Lower leg skin (tissue), 4 donors: ENCODE results near the gene SYNGR4. TPM values are rescaled to one million over a fixed set of nuclear protein-coding genes. Genes with fewer than 3 reads are reported as not detected.

Source experiments
- DNase-seq, 2 donors: peaks; one replicate each; pipeline ENCODE4 v3.0.0-alpha.2; 2019; ENCODE audit warnings: low spot score in 2 of 2
- H3K4me3 ChIP-seq: fragments of 200-600 bp; sonication (generic); 2 replicates; pipeline ENCODE4 v1.5.1; 2017; ENCODE audit warnings: mild to moderate bottlenecking, low read depth; ENCODE audit not compliant: poor library complexity, severe bottlenecking
- POLR2A ChIP-seq, 2 donors: fragments of 450-650 bp; IDR thresholded peaks; one replicate each; pipeline ENCODE4 v1.6.1; 2016 to 2017; ENCODE audit warnings: antibody characterized with exemption in 2 of 2, mild to moderate bottlenecking in 1 of 2, moderate library complexity in 1 of 2
- WGBS, 2 donors: methylation state at CpG; one replicate each; pipeline ENCODE4 v1.1.5; 2018; 5-methylcytosine and 5-hydroxymethylcytosine counted together
- intact Hi-C: fragments of 100-400 bp; cut with DNase I; formaldehyde crosslinking; loops from one replicate; pipeline ENCODE4 v1.15.0; 2023; ENCODE audit warnings: low total_unique reads
- total RNA-seq, 4 donors: library from RNA; depleted of rRNA; stranded (reverse); fragments of >200 nt; gene quantifications; one replicate each; pipeline ENCODE4 v1.1.0, GENCODE V29; 2016
- TF ChIP-seq, protein P1 (sequence below), 3 donors: fragments of 450-650 bp; IDR thresholded peaks; one replicate each; pipeline ENCODE4 v1.5.1; 2016; ENCODE audit warnings: antibody characterized with exemption in 3 of 3, mild to moderate bottlenecking in 3 of 3, moderate library complexity in 2 of 3

SYNGR4 gene
- total RNA-seq, 4 donors from 2014 or later: not detected

DNA sequence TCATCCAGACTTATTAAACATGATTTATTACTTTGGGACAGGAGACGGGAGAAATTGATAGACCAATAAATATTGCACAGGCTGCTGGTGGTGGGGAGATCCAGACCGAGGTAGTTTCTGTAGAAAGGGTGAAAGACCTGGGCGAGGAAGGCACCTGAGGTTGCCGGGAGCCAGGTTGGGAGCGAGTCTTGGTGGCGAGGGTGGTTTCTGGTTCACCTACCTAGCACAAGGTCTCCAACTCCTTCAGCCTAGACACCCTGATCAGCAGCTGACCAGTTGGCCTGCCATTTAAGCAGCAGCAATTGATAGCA lies 31.9 kb upstream of the SYNGR4 start:
- no peak for TF ChIP-seq POLR2A (IDR thresholded peaks at IDR 0.05)
- TF ChIP-seq, protein P1, sequence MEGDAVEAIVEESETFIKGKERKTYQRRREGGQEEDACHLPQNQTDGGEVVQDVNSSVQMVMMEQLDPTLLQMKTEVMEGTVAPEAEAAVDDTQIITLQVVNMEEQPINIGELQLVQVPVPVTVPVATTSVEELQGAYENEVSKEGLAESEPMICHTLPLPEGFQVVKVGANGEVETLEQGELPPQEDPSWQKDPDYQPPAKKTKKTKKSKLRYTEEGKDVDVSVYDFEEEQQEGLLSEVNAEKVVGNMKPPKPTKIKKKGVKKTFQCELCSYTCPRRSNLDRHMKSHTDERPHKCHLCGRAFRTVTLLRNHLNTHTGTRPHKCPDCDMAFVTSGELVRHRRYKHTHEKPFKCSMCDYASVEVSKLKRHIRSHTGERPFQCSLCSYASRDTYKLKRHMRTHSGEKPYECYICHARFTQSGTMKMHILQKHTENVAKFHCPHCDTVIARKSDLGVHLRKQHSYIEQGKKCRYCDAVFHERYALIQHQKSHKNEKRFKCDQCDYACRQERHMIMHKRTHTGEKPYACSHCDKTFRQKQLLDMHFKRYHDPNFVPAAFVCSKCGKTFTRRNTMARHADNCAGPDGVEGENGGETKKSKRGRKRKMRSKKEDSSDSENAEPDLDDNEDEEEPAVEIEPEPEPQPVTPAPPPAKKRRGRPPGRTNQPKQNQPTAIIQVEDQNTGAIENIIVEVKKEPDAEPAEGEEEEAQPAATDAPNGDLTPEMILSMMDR (IDR thresholded peaks at IDR 0.05): no peak
- no peak overlapping the region for H3K4me3 ChIP-seq
- intact Hi-C loops: no loop called here
- 13 to 37% methylated on average over 6 of the region's 6 CpGs for WGBS, 2 donors
- no peak for DNase-seq

DNA sequence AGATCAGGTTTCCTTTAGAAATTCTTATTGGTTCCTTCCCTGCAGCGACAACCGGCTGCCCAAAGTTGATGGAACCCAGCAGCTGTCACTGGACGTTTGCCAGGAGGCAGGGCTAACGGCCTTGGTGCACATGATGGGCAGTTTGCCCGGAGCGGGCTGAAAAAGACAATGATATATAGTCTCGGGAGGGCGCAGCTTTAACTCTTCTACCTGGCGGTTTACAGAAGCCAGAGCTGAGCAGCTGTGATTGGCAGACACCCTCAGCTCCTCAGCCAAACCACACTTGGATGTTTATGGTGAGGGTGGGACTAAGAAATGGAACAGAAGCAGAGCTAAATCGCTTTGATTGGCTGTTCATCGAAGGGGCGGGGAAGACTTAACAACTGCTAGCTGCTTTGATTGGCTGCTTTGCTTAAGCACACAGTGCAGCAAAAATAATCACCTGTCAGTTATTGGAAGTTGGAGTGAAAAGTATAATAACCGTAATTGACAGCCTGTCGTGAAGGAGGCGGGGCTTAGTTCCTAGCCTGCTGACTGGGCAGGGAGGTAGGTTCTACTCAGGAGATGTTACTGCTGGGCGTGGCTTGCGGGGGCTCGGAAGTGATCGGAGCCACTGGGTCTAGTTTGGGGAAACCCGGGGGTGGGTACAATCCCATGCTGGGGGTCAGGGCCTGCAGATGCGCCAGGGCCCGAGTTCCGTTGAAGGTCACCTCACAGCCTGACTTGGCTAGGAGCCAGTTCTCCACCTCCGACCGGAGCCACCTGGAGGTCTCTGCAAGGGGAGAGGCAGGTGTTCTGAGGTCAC lies 31.3 kb upstream of the SYNGR4 start:
- 0 to 1% methylated on average over 25 of the region's 25 CpGs for WGBS, 2 donors
- intact Hi-C loops: no loop called here

DNA sequence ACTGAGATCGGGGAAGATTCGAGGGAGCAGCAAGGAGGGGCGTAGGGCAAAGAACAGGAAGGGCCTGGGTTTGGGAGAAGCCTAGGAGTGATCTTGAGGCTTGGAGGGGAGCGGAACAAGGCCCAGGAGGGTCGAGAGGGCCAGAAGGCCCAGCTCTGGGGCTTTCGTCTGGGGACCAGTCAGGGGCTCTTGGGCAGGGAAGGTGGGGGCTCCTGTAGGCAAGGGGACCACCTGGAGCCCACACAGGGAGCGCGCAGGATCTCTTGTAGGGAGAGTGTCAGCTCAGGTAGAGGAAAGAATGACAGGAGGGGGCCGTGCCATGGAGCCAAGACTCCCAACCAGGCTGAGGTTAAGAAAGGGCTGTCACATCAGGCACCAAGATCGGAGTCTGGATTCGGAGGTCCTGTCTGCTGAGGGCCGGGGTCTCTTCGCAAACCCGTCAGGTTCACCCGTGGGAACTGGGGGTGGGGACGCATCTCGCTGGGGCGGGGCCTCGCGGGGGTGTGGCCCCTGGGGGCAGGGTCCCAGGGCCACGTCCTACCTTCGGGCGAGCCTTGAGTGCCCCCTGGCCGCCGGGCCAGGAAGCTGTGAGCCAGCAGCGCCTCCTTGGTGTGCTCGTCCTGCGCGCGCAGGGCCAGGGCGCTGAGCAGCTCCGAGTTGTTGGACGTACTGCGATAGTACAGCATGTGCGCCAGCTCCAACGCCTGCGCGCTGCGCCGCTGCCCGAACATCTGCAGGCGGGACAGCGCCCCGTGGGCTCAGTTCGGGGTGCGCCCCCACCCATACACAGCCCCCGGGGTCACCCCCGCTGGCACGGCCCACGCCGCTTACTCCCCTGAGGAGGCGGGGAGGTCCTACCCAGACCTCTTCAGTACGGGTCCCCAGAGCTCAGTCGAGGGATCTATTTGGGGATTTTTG lies 30.4 kb upstream of the SYNGR4 start:
- peak; percentile 87 to 98 for DNase-seq
- 6 to 8% methylated on average over 26 to 41 of the region's 54 CpGs for WGBS, 2 donors
- intact Hi-C loops: loop anchor here (2.0 kb wide), 1 partner anchor 65 kb away; no protein-coding TSS in a partner anchor
- H3K4me3 ChIP-seq: peak overlapping the region; percentile 20
- TF ChIP-seq, protein P1 (IDR thresholded peaks at IDR 0.05): no peak
- no peak for TF ChIP-seq POLR2A (IDR thresholded peaks at IDR 0.05)

More for the DNA sequence above, 31.3 kb upstream of the SYNGR4 start:
- TF ChIP-seq, protein P1 (IDR thresholded peaks at IDR 0.05): no peak
- no peak for TF ChIP-seq POLR2A (IDR thresholded peaks at IDR 0.05)
- peak; percentile 94 to 98 for DNase-seq
- peak overlapping the region; percentile 20 for H3K4me3 ChIP-seq

DNA sequence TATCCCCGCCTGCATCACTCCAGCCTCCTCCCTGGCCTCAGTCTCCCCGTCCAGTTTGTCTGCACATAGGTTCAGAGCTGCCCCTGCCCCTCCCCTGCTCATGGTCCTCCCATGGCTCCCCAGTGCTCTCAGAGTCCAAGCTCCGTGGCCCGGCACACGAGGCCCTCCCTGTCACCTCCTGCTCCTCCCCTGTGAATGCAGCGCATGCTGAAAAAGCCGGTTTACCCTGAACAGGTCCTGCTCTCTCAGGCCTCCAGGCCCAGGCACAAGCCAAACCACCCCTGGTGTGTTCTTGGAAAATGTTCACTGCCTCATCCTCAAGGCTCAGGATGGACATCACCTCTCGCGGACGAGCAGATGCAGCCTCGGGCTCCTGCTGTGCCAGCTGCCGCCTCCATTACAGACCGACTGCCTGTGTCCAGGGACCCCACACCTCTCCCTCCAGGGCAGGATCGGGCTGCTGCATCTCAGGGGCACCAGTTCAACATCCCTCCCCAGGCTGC lies 25.9 kb upstream of the SYNGR4 start:
- TF ChIP-seq, protein P1 (IDR thresholded peaks at IDR 0.05): no peak
- TF ChIP-seq POLR2A (IDR thresholded peaks at IDR 0.05): no peak
- intact Hi-C loops: no loop called here
- DNase-seq: no peak
- 92 to 94% methylated on average over 13 to 14 of the region's 14 CpGs for WGBS, 2 donors
- H3K4me3 ChIP-seq: no peak overlapping the region

DNA sequence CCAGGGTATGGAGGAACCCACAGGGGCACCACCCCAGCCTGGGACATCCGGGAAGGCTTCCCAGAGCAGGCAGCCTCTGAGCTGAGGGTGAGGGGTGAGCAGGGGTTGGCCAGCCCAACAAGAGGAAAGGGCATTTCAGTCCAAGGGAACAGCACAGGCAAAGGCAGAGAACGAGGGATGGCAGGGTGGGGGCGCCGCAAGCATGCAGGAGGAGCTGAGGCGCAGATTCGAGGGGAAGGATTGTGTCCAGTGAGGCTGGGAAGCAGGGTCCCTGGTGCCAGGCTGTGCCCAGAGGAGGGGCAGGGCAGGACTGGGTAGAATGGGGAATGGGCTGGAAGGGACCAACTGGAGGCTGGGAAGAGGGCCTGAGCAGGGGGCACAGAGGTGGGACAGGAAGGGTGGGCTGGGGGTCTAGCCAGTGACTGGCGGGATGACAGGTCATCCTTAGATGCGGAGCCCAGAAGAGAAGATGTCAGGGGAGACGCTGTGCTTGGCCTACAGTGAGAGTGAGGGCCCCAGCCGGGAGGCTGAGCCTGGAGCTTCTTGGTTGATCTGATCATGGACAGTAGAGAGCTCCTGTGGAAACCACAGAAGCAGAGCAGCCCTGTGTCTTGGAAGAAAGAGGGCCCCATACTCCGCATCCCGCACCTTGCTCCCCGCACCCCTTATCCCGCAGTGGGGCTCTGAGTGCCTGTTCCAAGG lies 25.2 kb upstream of the SYNGR4 start:
- 93% methylated on average over 14 of the region's 14 CpGs for whole genome bisulfite sequencing, 2 donors
- TF ChIP-seq POLR2A (IDR thresholded peaks at IDR 0.05): no peak
- TF ChIP-seq, protein P1 (IDR thresholded peaks at IDR 0.05): no peak
- intact Hi-C loops: no loop called here
- no peak for DNase-seq
- no peak overlapping the region for H3K4me3 ChIP-seq
